HUES64 (cell line): ENCODE data around the gene ODAD3.
"Not testable (repeated sequence)": the region's sequence is repeated elsewhere in the genome, so short reads cannot be mapped to it uniquely, and the experiment has no call there.

Experiments
- H3K27ac ChIP-seq: 2 replicates; pipeline ENCODE4 v1.7.0; 2013; ENCODE audit warnings: low read depth, low read length, inconsistent platforms
- H3K27me3 ChIP-seq: 2 replicates; pipeline ENCODE4 v1.6.1; 2013; ENCODE audit warnings: mild to moderate bottlenecking, low read length; ENCODE audit not compliant: insufficient read depth
- H3K36me3 ChIP-seq: 2 replicates; pipeline ENCODE4 v1.6.1; 2013; ENCODE audit warnings: mild to moderate bottlenecking, low read length; ENCODE audit not compliant: insufficient read depth
- H3K4me1 ChIP-seq: 2 replicates; pipeline ENCODE4 v1.6.1; 2013; ENCODE audit warnings: mild to moderate bottlenecking, low read length, moderate library complexity; ENCODE audit not compliant: insufficient read depth
- H3K4me3 ChIP-seq: 2 replicates; pipeline ENCODE4 v1.5.1; 2013; ENCODE audit warnings: mild to moderate bottlenecking, low read length, moderate library complexity
- H3K9ac ChIP-seq: 2 replicates; pipeline ENCODE4 v1.6.1; 2013; ENCODE audit warnings: mild to moderate bottlenecking, low read depth, low read length
- H3K9me3 ChIP-seq: 2 replicates; pipeline ENCODE4 v1.6.1; 2013; ENCODE audit warnings: low read depth, low read length; ENCODE audit not compliant: insufficient read depth
- WGBS: fragments of 150-250, 120-280 bp; methylation state at CpG from one replicate; pipeline ENCODE4 v1.1.7; 2013; ENCODE audit warnings: missing lambda C conversion rate; 5-methylcytosine and 5-hydroxymethylcytosine counted together

The ODAD3 gene

DNA sequence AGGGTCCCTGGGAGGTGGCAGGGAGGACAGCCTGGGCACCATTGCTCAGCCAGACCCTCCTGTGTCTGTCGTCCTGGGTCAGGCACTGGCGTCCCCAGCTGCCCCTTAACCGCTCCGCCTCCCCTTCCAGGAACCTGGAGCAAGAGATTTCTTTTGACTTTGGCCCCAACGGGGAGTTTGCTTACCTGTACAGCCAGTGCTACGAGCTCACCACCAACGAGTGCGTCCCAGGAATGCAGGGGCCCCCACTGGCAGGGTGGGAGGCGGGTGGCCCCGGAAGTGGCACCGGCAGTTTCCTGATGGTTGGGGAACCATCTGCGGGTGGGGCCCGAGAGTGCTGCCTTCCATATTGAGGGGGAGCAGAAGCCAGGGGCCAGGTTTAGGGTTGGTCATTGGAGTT, 13.5 kb upstream of the ODAD3 start:
- H3K9ac ChIP-seq: no peak overlapping the region
- H3K4me1 ChIP-seq: peaks cover 13% of the 10 kb centered on the region
- H3K4me3 ChIP-seq: no peak overlapping the region
- H3K9me3 ChIP-seq: no peaks in the 10 kb centered on the region
- 96% methylated on average over 13 of the region's 13 CpGs for whole genome bisulfite sequencing
- peaks cover 69% of the 10 kb centered on the region for H3K36me3 ChIP-seq
- no peak overlapping the region for H3K27ac ChIP-seq
- no peaks in the 10 kb centered on the region for H3K27me3 ChIP-seq

DNA sequence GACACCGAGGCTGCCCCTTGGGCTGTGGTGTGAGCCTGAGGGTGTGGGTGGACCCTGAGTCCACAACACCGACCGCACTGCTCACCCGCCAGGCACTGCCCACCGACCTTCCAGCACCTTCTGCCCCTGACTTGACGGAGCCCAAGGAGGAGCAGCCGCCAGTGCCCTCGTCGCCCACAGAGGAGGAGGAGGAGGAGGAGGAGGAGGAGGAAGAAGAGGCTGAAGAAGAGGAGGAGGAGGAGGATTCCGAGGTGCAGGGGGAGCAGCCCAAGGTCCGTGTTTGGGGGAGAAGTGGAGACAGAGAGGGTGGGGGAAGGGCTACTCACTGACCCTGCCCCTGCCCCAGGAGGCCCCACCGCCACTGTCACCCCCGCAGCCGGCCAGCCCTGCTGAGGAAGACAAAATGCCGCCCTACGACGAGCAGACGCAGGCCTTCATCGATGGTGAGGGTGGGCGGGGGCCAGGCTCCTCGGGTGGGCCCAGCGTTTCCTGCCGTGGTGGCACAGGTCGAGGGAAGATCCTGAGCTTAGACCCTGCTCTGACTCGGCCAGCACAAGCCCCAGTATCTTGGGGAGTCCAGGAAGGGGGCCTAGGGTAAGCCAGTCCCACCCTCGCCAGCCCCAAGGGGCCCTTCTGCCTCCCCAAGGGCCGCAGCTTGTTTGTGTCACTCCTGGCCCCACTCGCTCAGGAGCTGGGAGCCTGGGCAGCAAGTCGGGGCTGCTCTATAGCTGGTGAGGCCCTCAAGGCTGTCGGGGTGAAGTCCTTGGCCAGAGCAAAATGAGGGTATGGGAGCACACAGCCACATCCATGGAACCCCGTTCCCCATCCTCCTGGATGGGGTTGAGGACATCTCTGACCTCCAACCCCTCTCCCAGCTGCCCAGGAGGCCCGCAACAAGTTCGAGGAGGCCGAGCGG, 12.7 kb upstream of the ODAD3 start:
- Histone ChIP-seq H3K27me3 (no peaks in the 10 kb centered on the region), H3K27ac (no peak overlapping the region), H3K9ac (no peak overlapping the region), H3K9me3 (no peaks in the 10 kb centered on the region), H3K36me3 (peaks cover 75% of the 10 kb centered on the region), H3K4me3 (no peak overlapping the region), H3K4me1 (peaks cover 12% of the 10 kb centered on the region)
- WGBS: 95% methylated on average over 35 of the region's 35 CpGs

DNA sequence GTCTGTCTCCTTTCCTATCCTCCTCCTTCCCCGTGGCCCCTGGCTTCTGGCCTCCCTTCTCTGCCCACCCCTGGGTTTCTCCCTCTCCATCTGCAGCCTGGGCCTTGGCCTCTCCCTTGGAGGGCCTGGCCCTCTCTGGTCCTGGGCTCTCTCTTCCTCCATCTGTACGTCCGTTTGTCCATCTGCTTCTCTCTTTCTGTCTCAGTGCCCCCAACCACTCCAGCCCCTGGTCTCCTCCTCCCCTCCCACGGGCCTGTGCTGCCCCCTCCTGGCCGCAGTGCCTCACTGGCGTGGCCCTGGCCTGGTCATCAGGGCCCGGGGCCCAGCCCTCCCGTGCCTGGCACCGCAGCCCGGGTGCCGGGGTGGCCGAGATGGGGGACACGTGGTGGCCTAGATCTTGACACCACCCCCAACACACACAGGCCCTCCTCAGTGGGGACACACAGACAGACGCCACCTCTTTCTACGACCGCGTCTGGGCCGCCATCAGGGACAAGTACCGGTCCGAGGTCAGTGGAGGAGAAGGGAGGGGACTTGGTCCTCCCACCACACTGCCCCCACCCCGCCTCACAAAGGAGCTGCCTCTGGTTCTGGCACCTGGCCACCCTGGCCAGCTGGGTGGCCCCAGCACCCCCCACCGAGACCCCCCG, 11.9 kb upstream of the ODAD3 start:
- no peak overlapping the region for H3K4me3 ChIP-seq
- no peaks in the 10 kb centered on the region for H3K9me3 ChIP-seq
- 82% methylated on average over 23 of the region's 23 CpGs for WGBS
- no peak overlapping the region for H3K27ac ChIP-seq
- H3K27me3 ChIP-seq: no peaks in the 10 kb centered on the region
- peaks cover 84% of the 10 kb centered on the region for H3K36me3 ChIP-seq
- no peak overlapping the region for H3K9ac ChIP-seq
- peaks cover 3% of the 10 kb centered on the region for H3K4me1 ChIP-seq

DNA sequence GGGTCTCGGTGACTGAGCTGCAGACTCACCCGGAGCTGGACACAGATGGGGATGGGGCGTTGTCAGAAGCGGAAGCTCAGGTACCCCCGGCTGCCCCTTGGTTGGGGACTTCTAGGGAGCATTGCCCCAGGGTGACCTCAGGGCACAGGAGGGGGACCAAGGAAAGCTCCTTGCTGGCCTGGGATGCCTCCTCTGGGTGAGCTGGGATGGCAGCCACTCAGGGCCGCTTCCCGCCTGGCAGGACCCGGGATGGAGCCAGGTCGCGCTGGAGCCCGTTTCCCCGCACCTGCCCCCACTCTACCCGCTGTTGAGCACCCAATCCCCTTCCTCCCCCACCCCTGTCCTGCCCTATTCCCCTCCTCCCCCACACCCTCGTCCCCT, 11.3 kb upstream of the ODAD3 start:
- Histone ChIP-seq H3K4me3 (no peak overlapping the region), H3K27ac (no peak overlapping the region), H3K27me3 (no peaks in the 10 kb centered on the region), H3K9me3 (no peaks in the 10 kb centered on the region), H3K36me3 (peaks cover 89% of the 10 kb centered on the region), H3K4me1 (peaks cover 3% of the 10 kb centered on the region), H3K9ac (no peak overlapping the region)
- 96% methylated on average over 14 of the region's 14 CpGs for WGBS

DNA sequence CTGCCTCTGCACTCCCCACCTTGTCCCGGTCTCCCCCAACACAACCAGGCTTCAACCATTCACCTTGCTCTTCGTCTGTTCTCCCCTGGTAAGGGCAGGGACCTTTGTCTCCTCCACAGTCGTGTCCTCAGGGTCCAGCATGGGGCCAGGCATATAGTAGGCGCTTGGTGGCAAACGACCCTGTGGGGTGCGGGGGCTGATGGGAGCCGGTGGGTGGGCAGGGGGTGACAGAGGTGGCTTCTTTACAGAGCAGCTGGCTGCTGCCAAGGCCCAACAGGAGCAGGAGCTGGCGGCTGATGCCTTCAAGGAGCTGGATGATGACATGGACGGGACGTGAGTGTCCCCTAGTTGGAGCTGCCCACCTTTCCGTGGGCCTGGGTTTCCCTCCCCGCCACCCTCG, 10.2 kb upstream of the ODAD3 start:
- Histone ChIP-seq H3K27ac (no peak overlapping the region), H3K36me3 (peaks cover 93% of the 10 kb centered on the region), H3K27me3 (no peaks in the 10 kb centered on the region), H3K4me3 (no peak overlapping the region), H3K9ac (no peak overlapping the region), H3K9me3 (no peaks in the 10 kb centered on the region), H3K4me1 (no peaks in the 10 kb centered on the region)
- WGBS: 95% methylated on average over 13 of the region's 13 CpGs

DNA sequence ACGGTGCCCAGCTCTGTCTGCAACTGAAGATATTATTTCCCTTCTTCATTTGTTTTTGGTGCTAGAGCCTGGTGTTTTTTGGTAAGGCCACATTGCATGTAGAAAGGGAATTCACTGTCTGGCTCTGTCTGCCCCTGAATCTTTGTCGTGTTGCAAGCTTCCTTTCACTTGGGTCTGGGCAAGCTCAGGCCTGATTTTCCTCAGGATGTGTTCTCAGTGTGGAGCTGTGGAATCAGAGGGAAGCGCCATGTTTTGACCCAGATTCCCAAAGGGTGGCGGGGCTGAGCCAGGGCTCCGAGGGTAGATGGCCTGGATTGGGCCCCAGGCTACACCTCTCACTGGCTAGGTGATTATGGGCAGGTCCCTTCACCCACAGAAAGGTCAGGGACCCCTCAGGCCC, 9.1 kb upstream of the ODAD3 start:
- Histone ChIP-seq H3K9me3 (no peaks in the 10 kb centered on the region), H3K9ac (no peak overlapping the region), H3K4me1 (no peaks in the 10 kb centered on the region), H3K27ac (no peak overlapping the region), H3K36me3 (peaks cover 92% of the 10 kb centered on the region), H3K27me3 (no peaks in the 10 kb centered on the region), H3K4me3 (no peak overlapping the region)
- 96% methylated on average over 5 of the region's 5 CpGs for WGBS

DNA sequence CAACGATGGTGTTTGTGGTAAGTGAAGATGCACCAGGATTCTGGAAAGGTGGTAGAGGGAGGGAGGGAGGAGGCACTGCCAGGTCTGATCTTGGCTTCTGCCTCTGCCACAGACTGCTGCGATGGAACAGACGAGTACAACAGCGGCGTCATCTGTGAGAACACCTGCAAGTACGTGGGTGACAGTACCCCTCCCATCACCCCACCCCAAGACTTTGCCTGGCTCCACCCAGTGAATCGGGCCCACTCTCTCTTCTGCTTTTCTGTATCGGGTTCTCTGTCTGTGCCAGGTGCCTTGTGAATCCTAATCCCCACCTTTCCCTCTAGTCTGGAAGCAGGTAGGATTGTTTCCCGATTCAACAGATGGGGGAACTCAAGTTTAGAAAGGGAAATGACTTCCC, 3.0 kb upstream of the ODAD3 start:
- H3K4me3 ChIP-seq: no peak overlapping the region
- no peak overlapping the region for H3K27ac ChIP-seq
- peaks cover 60% of the 10 kb centered on the region for H3K36me3 ChIP-seq
- no peak overlapping the region for H3K9ac ChIP-seq
- H3K9me3 ChIP-seq: no peaks in the 10 kb centered on the region
- no peaks in the 10 kb centered on the region for H3K27me3 ChIP-seq
- peaks cover 4% of the 10 kb centered on the region; the same call in 1 of the 2 replicates for H3K4me1 ChIP-seq
- WGBS: 94% methylated on average over 9 of the region's 9 CpGs

DNA sequence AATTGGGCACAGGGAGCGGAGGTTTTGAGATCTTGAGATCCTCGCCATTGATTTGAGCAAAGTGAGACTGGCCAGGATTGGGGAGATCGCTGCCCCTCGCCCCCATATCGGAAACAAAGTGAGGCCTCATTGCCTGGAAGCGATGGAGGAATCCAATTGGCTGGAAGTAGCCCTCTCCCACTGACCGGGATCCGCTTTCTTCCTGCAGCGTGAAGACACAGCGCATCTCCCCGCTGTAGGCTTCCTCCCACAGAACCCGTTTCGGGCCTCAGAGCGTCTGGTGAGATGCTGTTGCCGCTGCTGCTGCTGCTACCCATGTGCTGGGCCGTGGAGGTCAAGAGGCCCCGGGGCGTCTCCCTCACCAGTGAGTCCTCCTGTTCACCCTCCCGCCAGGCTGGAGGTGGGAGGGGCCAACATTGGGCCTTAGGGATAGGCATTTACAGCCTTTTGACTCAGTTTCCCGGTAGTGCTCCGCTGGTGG, 952 bp upstream of the ODAD3 start:
- Histone ChIP-seq H3K36me3 (peaks cover 39% of the 10 kb centered on the region), H3K4me3 (peak overlapping the region; percentile 80), H3K27me3 (no peaks in the 10 kb centered on the region), H3K9ac (peak overlapping the region; percentile 92), H3K9me3 (no peaks in the 10 kb centered on the region), H3K4me1 (peaks cover 4% of the 10 kb centered on the region; the same call in 1 of the 2 replicates), H3K27ac (peak overlapping the region; percentile 72)
- WGBS: 7% methylated on average over 21 of the region's 21 CpGs

DNA sequence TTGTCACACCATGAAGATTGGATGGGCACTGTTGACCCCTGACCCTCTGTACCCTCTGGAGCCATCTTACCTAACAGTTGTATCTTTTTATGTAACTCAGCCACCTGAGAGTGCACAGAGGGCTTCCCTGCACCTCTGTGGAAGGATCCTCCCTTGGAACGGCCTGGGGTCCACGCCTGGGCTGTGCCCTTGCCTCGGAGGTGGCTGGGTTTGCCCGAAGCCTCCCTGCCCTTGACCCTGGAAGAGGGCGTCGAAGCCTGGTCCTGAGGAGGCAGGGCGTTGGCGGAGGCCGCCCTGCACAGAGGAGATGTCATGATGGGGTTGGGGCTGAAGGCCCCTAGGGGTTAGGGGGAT, 241 bp downstream of the ODAD3 start:
- no peaks in the 10 kb centered on the region for H3K27me3 ChIP-seq
- H3K36me3 ChIP-seq: peaks cover 30% of the 10 kb centered on the region
- WGBS: 19% methylated on average over 9 of the region's 9 CpGs
- peaks cover 4% of the 10 kb centered on the region; the same call in 1 of the 2 replicates for H3K4me1 ChIP-seq
- peak overlapping the region; percentile 80 for H3K4me3 ChIP-seq
- no peak overlapping the region for H3K27ac ChIP-seq
- H3K9me3 ChIP-seq: no peaks in the 10 kb centered on the region
- H3K9ac ChIP-seq: no peak overlapping the region

DNA sequence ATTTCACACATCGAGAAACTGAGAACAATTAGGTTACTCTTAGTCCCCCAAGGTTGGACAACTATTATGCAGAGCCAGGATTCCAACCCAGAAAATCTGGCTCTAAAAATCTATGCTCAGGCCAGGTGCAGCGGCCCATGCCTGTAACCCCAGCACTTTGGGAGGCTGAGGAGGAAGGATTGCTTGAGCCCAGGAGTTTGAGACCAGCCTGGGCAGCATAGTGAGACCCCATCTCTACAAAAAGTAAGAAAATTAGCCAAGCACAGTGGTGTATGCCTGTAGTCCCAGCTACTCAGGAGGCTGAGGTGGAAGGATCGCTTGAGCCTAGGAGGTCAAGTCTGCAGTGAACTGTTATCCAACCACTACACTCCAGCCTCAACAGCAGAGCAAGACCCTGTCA, 1.4 kb downstream of the ODAD3 start:
- not testable (repeated sequence) for H3K9me3 ChIP-seq, H3K27ac ChIP-seq, H3K4me3 ChIP-seq, H3K27me3 ChIP-seq, H3K9ac ChIP-seq, H3K4me1 ChIP-seq
- WGBS: 94% methylated on average over 3 of the region's 3 CpGs
- H3K36me3 ChIP-seq: peaks cover 19% of the 10 kb centered on the region

DNA sequence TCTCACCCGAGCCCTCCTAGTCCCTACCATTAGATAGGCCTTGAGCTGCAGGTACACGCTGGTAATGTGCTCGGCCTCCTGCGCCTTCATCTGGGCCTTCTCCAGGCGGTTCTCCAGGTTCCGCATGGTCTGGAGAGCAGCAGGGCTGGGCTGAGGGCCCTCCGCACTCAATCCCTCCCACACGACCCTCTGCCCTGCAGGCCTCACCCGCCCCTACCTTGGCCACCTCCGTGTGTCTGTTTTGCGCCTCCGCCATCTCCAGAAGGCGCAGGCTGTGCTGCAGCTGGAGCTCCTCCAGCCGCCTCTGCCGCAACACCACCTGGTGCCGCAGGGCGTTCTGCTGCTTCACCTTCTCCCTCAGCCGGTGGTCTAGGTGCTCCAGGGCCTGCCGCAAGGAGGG, 8.3 kb downstream of the ODAD3 start:
- H3K27me3 ChIP-seq: peaks cover 30% of the 10 kb centered on the region
- no peak overlapping the region for H3K4me3 ChIP-seq
- no peaks in the 10 kb centered on the region for H3K9me3 ChIP-seq
- no peak overlapping the region for H3K27ac ChIP-seq
- H3K9ac ChIP-seq: no peak overlapping the region
- 92% methylated on average over 19 of the region's 19 CpGs for WGBS
- H3K36me3 ChIP-seq: no peaks in the 10 kb centered on the region
- no peaks in the 10 kb centered on the region for H3K4me1 ChIP-seq
